Suppressor macrophage treated with lipopolysaccharide for 4 hours (primary cell): ENCODE results near the gene GPR34.
"Not testable (repeated sequence)": the region's sequence is repeated elsewhere in the genome, so short reads cannot be mapped to it uniquely, and the experiment has no call there.

Source experiments
- DNase-seq: peaks from one replicate; pipeline ENCODE4 v3.0.0-alpha.2; 2020

The GPR34 gene

GRCh38 chrX:41695426-41695825, 6.7 kb downstream of the GPR34 start:
- peak; percentile 24 for DNase-seq

GRCh38 chrX:41703574-41704029, 14.8 kb downstream of the GPR34 start:
- DNase-seq = no peak

GRCh38 chrX:41705042-41705441, 16.3 kb downstream of the GPR34 start:
- DNase-seq = no peak

GRCh38 chrX:41705680-41706374, 17.1 kb downstream of the GPR34 start:
- DNase-seq = peak; percentile 73

- DNase-seq = no peak
Measured at GRCh38 chrX:41707218-41707617, 18.4 kb downstream of the GPR34 start.

GRCh38 chrX:41708486-41708885, 19.7 kb downstream of the GPR34 start:
- no peak for DNase-seq

GRCh38 chrX:41711021-41711667, 22.4 kb downstream of the GPR34 start:
- no peak for DNase-seq

GRCh38 chrX:41716222-41716621, 27.4 kb downstream of the GPR34 start:
- DNase-seq = no peak

- DNase-seq = no peak
Measured at GRCh38 chrX:41716767-41717473, 28.1 kb downstream of the GPR34 start.

GRCh38 chrX:41718481-41719235, 29.9 kb downstream of the GPR34 start:
- DNase-seq = no peak

- DNase-seq = not testable (repeated sequence)
Measured at GRCh38 chrX:41719610-41720009, 30.8 kb downstream of the GPR34 start.

GRCh38 chrX:41720125-41720779, 31.5 kb downstream of the GPR34 start:
- no peak for DNase-seq

- DNase-seq = no peak
Measured at GRCh38 chrX:41721590-41721989, 32.8 kb downstream of the GPR34 start.

GRCh38 chrX:41722214-41722613, 33.4 kb downstream of the GPR34 start:
- DNase-seq = no peak

- DNase-seq = peak; percentile 38
Measured at GRCh38 chrX:41722816-41723618, 34.2 kb downstream of the GPR34 start.

GRCh38 chrX:41723826-41724225, 35.1 kb downstream of the GPR34 start, which contains the start of gene GPR82:
GPR82 (plus strand) TSS chrX:41724181; CDS start chrX:41727027, 2,846 bp downstream.
- DNase-seq = peak; percentile 58

- DNase-seq = no peak
Measured at GRCh38 chrX:41728125-41728524, 39.4 kb downstream of the GPR34 start.

- DNase-seq = no peak
Measured at GRCh38 chrX:41730081-41730480, 41.3 kb downstream of the GPR34 start.

- no peak for DNase-seq
Measured at GRCh38 chrX:41732260-41732659, 43.5 kb downstream of the GPR34 start.

- DNase-seq = peak; percentile 37
Measured at GRCh38 chrX:41733939-41734338, 45.2 kb downstream of the GPR34 start.

- peak; percentile 10 for DNase-seq
Measured at GRCh38 chrX:41734530-41734929, 45.8 kb downstream of the GPR34 start.

- peak; percentile 11 for DNase-seq
Measured at GRCh38 chrX:41737065-41737464, 48.3 kb downstream of the GPR34 start.
